Sciatic nerve (tissue), 2 donors: ENCODE results near the gene ENTREP3. TPM values are rescaled to one million over a fixed set of nuclear protein-coding genes. Genes with fewer than 3 reads are reported as not detected.

Experiments
- ATAC-seq: fragments of 200-7000 bp; cut with Tn5 transposase; one replicate; pipeline ENCODE4 v1.9.1; 2020; ENCODE audit warnings: mild to moderate bottlenecking, moderate library complexity
- DNase-seq: peaks from one replicate; pipeline ENCODE4 v3.0.0-alpha.2; 2020; ENCODE audit warnings: low spot score
- intact Hi-C: fragments of 100-400 bp; cut with DNase I; formaldehyde crosslinking; loops from one replicate; pipeline ENCODE4 v1.14.2; 2022
- total RNA-seq: library from RNA; stranded (reverse); fragmentation: NEBNext Ultra II Directional; extraction: Animal tissue kit (Norgen Biotek cat#: 25700); gene quantifications from one replicate; pipeline ENCODE4 v1.2.1, GENCODE V29; 2021
- donor health status: DM: no; HTN: no; CAD: no.
- donor health status: DM: no; HTN: no; CAD: no.

The ENTREP3 gene
- total RNA-seq, 1 donor from 2014 or later, result 28.4 TPM

GRCh38 chr1:155282488-155283091, 27.3 kb upstream of the ENTREP3 start:
- intact Hi-C loops, result no loop called here
- DNase-seq (no peak), ATAC-seq (no peak)

- intact Hi-C loops, result no loop called here
- DNase-seq (no peak), ATAC-seq (no peak)
Measured at GRCh38 chr1:155279268-155279667, 24.0 kb upstream of the ENTREP3 start.

- no peak for ATAC-seq
- intact Hi-C loops, result no loop called here
- DNase-seq, result no peak
Measured at GRCh38 chr1:155278689-155279160, 23.4 kb upstream of the ENTREP3 start.

GRCh38 chr1:155277902-155278688, 22.8 kb upstream of the ENTREP3 start:
- ATAC-seq (peak; percentile 19), DNase-seq (peak; percentile 83)
- intact Hi-C loops, result no loop called here

GRCh38 chr1:155277070-155277901, 22.0 kb upstream of the ENTREP3 start, which contains the start of gene HCN3:
Gene HCN3, plus strand, starts transcription at chr1:155277463. Its CDS starts 128 bp downstream, at chr1:155277591.
- intact Hi-C loops, result no loop called here
- ATAC-seq, result peak; percentile 93

GRCh38 chr1:155273343-155274245, 18.3 kb upstream of the ENTREP3 start, which contains the start of gene CLK2:
Gene CLK2, minus strand, starts transcription at chr1:155273504. Its CDS starts 2,527 bp downstream, at chr1:155270977.
- intact Hi-C loops, result loop anchor here (5.0 kb wide), 1 partner anchor 49 kb away; the partner anchor contains the start of gene RUSC1
- ATAC-seq, result peak; percentile 95

More at GRCh38 chr1:155277070-155277901, 22.0 kb upstream of the ENTREP3 start, which contains the start of gene HCN3:
- peak; percentile 100 for DNase-seq

GRCh38 chr1:155272466-155273342, 17.4 kb upstream of the ENTREP3 start:
- ATAC-seq (peak; percentile 5), DNase-seq (no peak)
- intact Hi-C loops, result loop anchor here (5.0 kb wide), 1 partner anchor 50 kb away; the partner anchor contains the start of gene RUSC1

More at GRCh38 chr1:155273343-155274245, 18.3 kb upstream of the ENTREP3 start, which contains the start of gene CLK2:
- peak; percentile 98 for DNase-seq

GRCh38 chr1:155269381-155269780, 14.1 kb upstream of the ENTREP3 start:
- no peak for DNase-seq
- intact Hi-C loops, result no loop called here

GRCh38 chr1:155268630-155269029, 13.3 kb upstream of the ENTREP3 start:
- intact Hi-C loops, result no loop called here
- DNase-seq (no peak), ATAC-seq (no peak)

More at GRCh38 chr1:155269381-155269780, 14.1 kb upstream of the ENTREP3 start:
- no peak for ATAC-seq

GRCh38 chr1:155267373-155267772, 12.1 kb upstream of the ENTREP3 start:
- no peak for DNase-seq
- ATAC-seq, result no peak
- intact Hi-C loops, result no loop called here

- ATAC-seq (no peak), DNase-seq (no peak)
- intact Hi-C loops, result no loop called here
Measured at GRCh38 chr1:155266553-155266952, 11.3 kb upstream of the ENTREP3 start.

GRCh38 chr1:155263067-155263466, 7.8 kb upstream of the ENTREP3 start:
- intact Hi-C loops, result no loop called here
- no peak for ATAC-seq
- no peak for DNase-seq

- DNase-seq, result peak; percentile 95
- intact Hi-C loops, result no loop called here
Measured at GRCh38 chr1:155261852-155262673, 6.8 kb upstream of the ENTREP3 start, which contains the start of gene SCAMP3. Gene SCAMP3, minus strand, starts transcription at chr1:155262360. Its CDS starts 209 bp downstream, at chr1:155262151.

GRCh38 chr1:155261493-155261851, 6.2 kb upstream of the ENTREP3 start:
- intact Hi-C loops, result no loop called here
- ATAC-seq (peak; percentile 1), DNase-seq (no peak)

More at GRCh38 chr1:155261852-155262673, 6.8 kb upstream of the ENTREP3 start, which contains the start of gene SCAMP3:
- ATAC-seq, result peak; percentile 99

GRCh38 chr1:155260276-155260675, 5.0 kb upstream of the ENTREP3 start:
- ATAC-seq, result no peak
- DNase-seq, result no peak
- intact Hi-C loops, result no loop called here
